Kidney epithelial cell (primary cell): Measurements from ENCODE around the gene SERINC1. TPM values are rescaled to one million over a fixed set of nuclear protein-coding genes. Genes with fewer than 3 reads are reported as not detected.
"Not testable (repeated sequence)": the region's sequence is repeated elsewhere in the genome, so short reads cannot be mapped to it uniquely, and the experiment has no call there.

Source experiments
- DNase-seq: peaks from one replicate; pipeline ENCODE4 v3.0.0-alpha.2; 2010; ENCODE audit warnings: low read depth
- H3K27me3 ChIP-seq: 2 replicates; pipeline ENCODE4 v1.6.0; 2011; ENCODE audit warnings: low read length; ENCODE audit not compliant: control insufficient read depth, insufficient read depth
- H3K36me3 ChIP-seq: 2 replicates; pipeline ENCODE4 v1.5.1; 2011; ENCODE audit warnings: low read length; ENCODE audit not compliant: control insufficient read depth, insufficient read depth
- H3K4me3 ChIP-seq: 2 replicates; pipeline ENCODE4 v1.5.1; 2011; ENCODE audit warnings: low read depth, mild to moderate bottlenecking, control low read depth, low read length
- CTCF ChIP-seq: IDR thresholded peaks from 2 replicates; pipeline ENCODE4 v1.5.1; 2011; ENCODE audit warnings: mild to moderate bottlenecking, moderate library complexity, low read length, control low read depth, inconsistent platforms; ENCODE audit not compliant: insufficient read depth, poor library complexity, severe bottlenecking
- total RNA-seq: library from RNA; depleted of rRNA; stranded (reverse); fragments of >200 nt; gene quantifications from 2 replicates; pipeline ENCODE4 v1.2.3, GENCODE V29; 2015

The SERINC1 gene
- total RNA-seq, 1 donor from 2014 or later, result 130 TPM

GRCh38 chr6:122461885-122462284 lies 9.7 kb downstream of the SERINC1 start:
- H3K36me3 ChIP-seq, result no peaks in the 10 kb centered on the region
- TF ChIP-seq CTCF, result no peak
- no peak overlapping the region for H3K4me3 ChIP-seq
- no peaks in the 10 kb centered on the region for H3K27me3 ChIP-seq
- no peak for DNase-seq

DNA sequence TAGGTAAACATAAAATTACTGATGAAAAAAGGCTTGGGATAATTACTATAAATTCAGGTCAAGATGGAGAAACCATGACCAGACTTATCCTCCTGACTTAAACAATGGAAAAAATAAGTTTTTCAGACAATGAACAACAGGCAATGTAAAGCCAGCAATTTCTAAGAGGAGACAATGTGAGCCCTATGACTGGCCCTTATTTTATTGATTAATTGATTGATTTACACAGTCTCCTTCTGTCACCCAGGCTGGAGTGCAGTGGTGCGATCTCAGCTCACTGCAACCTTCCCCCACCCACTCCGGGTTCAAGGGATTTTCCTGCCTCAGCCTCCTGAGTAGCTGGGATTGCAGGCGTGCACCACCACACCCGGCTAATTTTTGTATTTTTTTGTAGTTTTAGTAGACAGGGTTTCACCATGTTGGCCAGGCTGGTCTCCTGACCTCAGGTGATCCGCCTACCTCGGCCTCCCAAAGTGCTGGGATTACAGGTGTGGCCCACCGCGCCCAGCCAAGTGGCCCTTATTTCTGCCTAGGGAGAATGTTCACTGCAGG lies 11.7 kb downstream of the SERINC1 start:
- H3K4me3 ChIP-seq, H3K36me3 ChIP-seq, DNase-seq, H3K27me3 ChIP-seq: not testable (repeated sequence)

- Histone ChIP-seq H3K4me3 (no peak overlapping the region), H3K27me3 (no peaks in the 10 kb centered on the region), H3K36me3 (no peaks in the 10 kb centered on the region)
- no peak for TF ChIP-seq CTCF
- DNase-seq, result no peak
Measured at GRCh38 chr6:122459240-122459639, 12.4 kb downstream of the SERINC1 start.

DNA sequence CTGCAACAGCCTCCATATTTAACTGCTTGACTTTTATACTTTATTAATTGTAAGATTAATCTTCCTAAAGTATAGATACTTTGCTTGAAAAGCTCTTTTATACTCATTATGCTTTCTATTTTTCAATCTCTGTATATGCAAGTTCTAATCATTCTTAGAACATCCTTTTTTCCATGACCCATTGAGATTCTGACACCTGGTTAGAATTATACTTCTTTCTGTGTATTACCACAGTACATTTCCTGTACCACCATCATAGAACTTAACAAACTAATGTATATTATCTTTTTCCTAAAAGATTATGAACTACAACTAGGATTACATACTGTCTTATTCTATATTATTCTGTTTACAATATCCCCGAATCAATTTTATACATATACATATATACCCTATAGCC lies 13.5 kb downstream of the SERINC1 start:
- no peaks in the 10 kb centered on the region for H3K36me3 ChIP-seq
- no peak overlapping the region for H3K4me3 ChIP-seq
- TF ChIP-seq CTCF, result no peak

DNA sequence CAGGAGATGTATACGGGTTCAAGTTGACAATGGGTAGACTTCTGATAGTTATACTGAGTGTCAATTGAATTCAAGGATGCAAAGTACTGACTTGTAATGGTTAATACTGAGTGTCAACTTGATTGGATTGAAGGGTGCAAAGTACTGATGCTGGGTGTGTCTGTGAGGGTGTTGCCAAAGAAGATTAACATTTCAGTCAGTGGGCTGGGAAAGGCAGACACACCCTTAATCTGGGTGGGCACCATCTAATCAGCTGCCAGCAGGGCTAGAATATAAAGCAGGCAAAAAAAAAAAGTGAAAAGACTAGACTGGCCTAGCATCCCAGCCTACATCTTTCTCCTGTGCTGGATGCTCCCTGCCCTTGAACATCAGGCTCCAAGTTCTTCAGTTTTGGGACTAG lies 16.5 kb downstream of the SERINC1 start:
- not testable (repeated sequence) for H3K4me3 ChIP-seq, H3K36me3 ChIP-seq, H3K27me3 ChIP-seq, DNase-seq

More for the DNA sequence above, 13.5 kb downstream of the SERINC1 start:
- H3K27me3 ChIP-seq, result no peaks in the 10 kb centered on the region
- DNase-seq, result no peak

DNA sequence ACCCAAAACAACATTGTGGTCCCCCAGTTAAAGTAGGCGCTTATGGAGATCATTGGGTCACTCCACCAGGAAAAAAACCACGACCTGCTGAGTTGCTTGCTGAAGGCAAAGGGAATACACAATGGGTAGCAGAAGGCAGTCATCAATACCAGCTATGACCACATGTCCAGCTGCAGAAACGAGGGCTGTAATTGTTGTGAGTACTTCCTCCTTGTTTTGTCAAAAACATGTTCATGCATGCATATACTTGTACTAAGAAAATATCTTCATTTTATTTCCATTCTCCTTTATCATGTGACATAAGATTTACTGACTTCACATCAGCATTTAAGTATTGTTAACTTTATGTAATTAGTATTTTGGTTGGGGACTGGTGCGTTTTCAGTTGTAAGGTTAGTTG lies 16.9 kb downstream of the SERINC1 start:
- Histone ChIP-seq H3K36me3 (no peaks in the 10 kb centered on the region), H3K27me3 (no peaks in the 10 kb centered on the region), H3K4me3 (no peak overlapping the region)
- no peak for DNase-seq
- TF ChIP-seq CTCF, result no peak

DNA sequence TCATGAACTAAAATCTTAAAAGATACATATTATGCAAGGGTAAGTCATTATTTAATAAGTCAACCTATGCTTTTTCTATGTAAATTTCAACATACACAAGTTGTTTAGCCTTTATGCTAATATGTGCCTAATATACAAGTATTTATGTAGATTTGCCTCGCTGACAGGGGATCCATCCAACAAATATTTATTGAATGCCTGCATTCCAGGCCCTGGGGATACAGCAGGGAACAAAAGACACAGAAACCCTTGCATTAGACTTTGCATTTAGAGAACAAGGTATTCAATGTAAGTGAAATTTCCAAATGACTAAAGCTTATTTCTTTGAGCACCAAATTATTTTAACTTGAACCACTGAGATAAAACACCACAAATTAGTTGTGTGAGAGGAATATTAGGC lies 19.1 kb downstream of the SERINC1 start:
- DNase-seq, result no peak
- Histone ChIP-seq H3K36me3 (no peaks in the 10 kb centered on the region), H3K27me3 (no peaks in the 10 kb centered on the region), H3K4me3 (no peak overlapping the region)
- TF ChIP-seq CTCF, result no peak
